GM12878 (cell line): ENCODE data around the gene NOVA1. TPM values are rescaled to one million over a fixed set of nuclear protein-coding genes. Genes with fewer than 3 reads are reported as not detected.

ENCODE experiments used
- ATAC-seq: fragments of 200-7000 bp; cut with Tn5 transposase; 3 replicates; pipeline ENCODE4 v1.9.1; 2020; ENCODE audit warnings: mild to moderate bottlenecking, moderate library complexity
- BruUV-seq: library from RNA; stranded (reverse); fragments of 400-500 nt; replicated peaks from 2 replicates; lab custom pipeline; 2021; lab: Mats Ljungman, UMichigan
- CTCF ChIA-PET: fragments of 300-600 bp; sonication (Branson Sonifier 250); formaldehyde crosslinking; extraction: SDS; loops from one replicate; lab custom pipeline; 2021; ENCODE audit warnings: inconsistent platforms; lab: Yijun Ruan, JAX
- POLR2A ChIA-PET: fragments of 350-600 bp; formaldehyde crosslinking; extraction: SDS; loops from one replicate; lab custom pipeline; 2021; ENCODE audit warnings: inconsistent platforms; lab: Charles Lee
- RAD21 ChIA-PET: fragments of 300-600 bp; sonication (Branson Sonifier 250); formaldehyde crosslinking; loops from one replicate; lab custom pipeline; 2023; ENCODE audit warnings: antibody characterized with exemption; ENCODE audit not compliant: unreplicated experiment; lab: Charles Lee
- SMC1A ChIA-PET: fragments of 300-600 bp; sonication (Branson Sonifier 250); formaldehyde crosslinking; loops from one replicate; lab custom pipeline; 2023; ENCODE audit not compliant: unreplicated experiment, uncharacterized antibody; lab: Charles Lee
- DNase-seq: peaks from one replicate; pipeline ENCODE4 v3.0.0-alpha.2; 2011; ENCODE audit warnings: low read depth, low spot score
- FAIRE-seq: peaks from 3 replicates; lab custom pipeline; 2011; peaks lifted over from hg19 to GRCh38; lab: Jason Lieb, UNC
- H2AFZ ChIP-seq: 2 replicates; pipeline ENCODE4 v1.6.0; 2011; ENCODE audit warnings: low read depth, low read length, control low read depth; ENCODE audit not compliant: control insufficient read depth
- H3K27ac ChIP-seq: 2 replicates; pipeline ENCODE4 v1.5.1; 2011; ENCODE audit warnings: control low read depth; ENCODE audit not compliant: control insufficient read depth, insufficient read depth
- H3K27me3 ChIP-seq, 2 experiments: replicated peaks in 1 of 2; 2 replicates each; pipeline versions ENCODE4 v1.6.0 to v1.6.1; 2011; ENCODE audit warnings: low read length in 1 of 2; ENCODE audit not compliant: control insufficient read depth in 2 of 2, insufficient read depth in 2 of 2
- H3K36me3 ChIP-seq, 2 experiments: 2 replicates each; pipeline ENCODE4 v1.5.1; 2011; ENCODE audit warnings: low read length in 1 of 2; ENCODE audit not compliant: control insufficient read depth in 2 of 2, insufficient read depth in 2 of 2
- H3K4me1 ChIP-seq: 2 replicates; pipeline ENCODE4 v1.6.1; 2011; ENCODE audit warnings: mild to moderate bottlenecking, low read length, moderate library complexity, mixed read lengths; ENCODE audit not compliant: control insufficient read depth, insufficient read depth
- H3K4me2 ChIP-seq: 2 replicates; pipeline ENCODE4 v1.6.0; 2011; ENCODE audit warnings: control low read depth; ENCODE audit not compliant: control insufficient read depth, insufficient read depth
- H3K4me3 ChIP-seq: fragments of 200-600 bp; sonication (generic); 2 replicates; pipeline ENCODE4 v1.5.1; 2016
- H3K79me2 ChIP-seq: 2 replicates; pipeline ENCODE4 v1.6.0; 2011; ENCODE audit warnings: low read length; ENCODE audit not compliant: control insufficient read depth, insufficient read depth
- H3K9ac ChIP-seq: 2 replicates; pipeline ENCODE4 v1.8.0; 2011; ENCODE audit warnings: low read length, control low read depth, mixed read lengths; ENCODE audit not compliant: control insufficient read depth, insufficient read depth
- H3K9me3 ChIP-seq: replicated peaks from 3 replicates; pipeline ENCODE4 v1.5.1; 2011; ENCODE audit warnings: mild to moderate bottlenecking, low read length; ENCODE audit not compliant: control insufficient read depth, insufficient read depth
- H4K20me1 ChIP-seq: 2 replicates; pipeline ENCODE4 v1.6.0; 2011; ENCODE audit not compliant: control insufficient read depth, insufficient read depth
- CHD1 ChIP-seq: IDR thresholded peaks from 2 replicates; pipeline ENCODE4 v1.6.1; 2012; ENCODE audit warnings: low read depth, low read length, improper control_type of control experiment
- EED ChIP-seq: sonication (generic); IDR thresholded peaks from 2 replicates; pipeline ENCODE4 v1.6.1; 2016; ENCODE audit warnings: antibody characterized with exemption, low read depth
- GATAD2B ChIP-seq: fragments of 450-650 bp; conservative IDR thresholded peaks from 2 replicates; pipeline ENCODE4 v1.6.1; 2017; ENCODE audit warnings: low read depth, mild to moderate bottlenecking, moderate library complexity
- IRF5 ChIP-seq: fragments of 450-650 bp; IDR thresholded peaks from 2 replicates; pipeline ENCODE4 v1.6.1; 2017; ENCODE audit warnings: borderline replicate concordance
- JUNB ChIP-seq: IDR thresholded peaks from 2 replicates; pipeline ENCODE4 v1.6.1; 2016; ENCODE audit warnings: antibody characterized with exemption, mild to moderate bottlenecking
- NKRF ChIP-seq: fragments of 450-650 bp; conservative IDR thresholded peaks from 2 replicates; pipeline ENCODE4 v1.6.1; 2017; ENCODE audit warnings: mild to moderate bottlenecking, moderate library complexity
- PKNOX1 ChIP-seq: fragments of 450-650 bp; IDR thresholded peaks from 2 replicates; pipeline ENCODE4 v1.6.1; 2016; ENCODE audit warnings: mild to moderate bottlenecking
- POU2F2 ChIP-seq: IDR thresholded peaks from 3 replicates; pipeline ENCODE4 v1.6.1; 2011; ENCODE audit warnings: low read depth, mild to moderate bottlenecking, low read length, borderline replicate concordance
- SMAD1 ChIP-seq: fragments of 450-650 bp; IDR thresholded peaks from 2 replicates; pipeline ENCODE4 v1.6.1; 2018; ENCODE audit warnings: mild to moderate bottlenecking, low read depth; ENCODE audit not compliant: partially characterized antibody
- WGBS: methylation state at CpG from one replicate; pipeline ENCODE4 v1.1.6; 2016; ENCODE audit warnings: low lambda C conversion rate; ENCODE audit not compliant: insufficient replicate concordance, insufficient coverage; ENCODE audit errors: missing lambda C conversion rate; 5-methylcytosine and 5-hydroxymethylcytosine counted together
- in situ Hi-C: fragments of 300-500 bp; cut with MboI; formaldehyde crosslinking; loops from 9 replicates; pipeline ENCODE4 v1.14.3; 2018; ENCODE audit warnings: mixed read lengths
- intact Hi-C: fragments of 100-400 bp; cut with micrococcal nuclease; formaldehyde crosslinking; loops from one replicate; pipeline ENCODE4 v1.14.2; 2022; ENCODE audit not compliant: unreplicated experiment
- polyA plus RNA-seq, 11 experiments: library from polyadenylated mRNA; depleted of rRNA in 4 of 11; unstranded in 6 of 11; stranded (reverse) in 5 of 11; fragments of >200 nt; fragmentation: Nextera tagmentation in 4 of 11; fragmentation: Illumina TruSeq in 1 of 11; extraction: Ambion mirVana in 4 of 11; extraction: Trizol in 1 of 11; gene quantifications; 1 replicate in 1 of 11; 2 replicates in 10 of 11; pipeline versions ENCODE4 v1.2.1 to v1.2.3, GENCODE V29; 2011 to 2016; ENCODE audit warnings: inconsistent platforms in 2 of 11, missing spikeins in 2 of 11, low read depth in 1 of 11
- total RNA-seq, 4 experiments: library from RNA; depleted of rRNA in 3 of 4; stranded (reverse); fragments of >200 nt in 3 of 4; fragmentation: Illumina TruSeq in 1 of 4; extraction: Trizol in 1 of 4; gene quantifications; 2 replicates each; pipeline versions ENCODE4 v1.2.1 to v1.2.3, GENCODE V29; 2013 to 2021
- TF ChIP-seq, protein P1 (sequence below): IDR thresholded peaks from 2 replicates; pipeline ENCODE4 v1.6.1; 2011; ENCODE audit warnings: low read depth, low read length, improper control_type of control experiment, borderline replicate concordance
- TF ChIP-seq, protein P2 (sequence below): fragments of 450-650 bp; IDR thresholded peaks from 2 replicates; pipeline ENCODE4 v1.6.1; 2016; ENCODE audit warnings: mild to moderate bottlenecking, moderate library complexity, borderline replicate concordance
- TF ChIP-seq, protein P3 (sequence below): IDR thresholded peaks from 2 replicates; pipeline ENCODE4 v1.6.1; 2012; ENCODE audit warnings: low read depth, low read length, improper control_type of control experiment

NOVA1 gene
- total and polyA plus RNA-seq, 10 of the 15 experiments (the other 5 are each of a cell fraction or from before 2014, with no cell fraction given) = 0.05 to 0.41 TPM; not detected in 8

- no peaks in the 10 kb centered on the region; the same call in 2 of the 3 replicates for H3K9me3 ChIP-seq
- no peak overlapping the region for H2AFZ ChIP-seq
- no peaks in the 10 kb centered on the region for H4K20me1 ChIP-seq
- no peak overlapping the region for H3K27ac ChIP-seq
- H3K4me1 ChIP-seq = no peaks in the 10 kb centered on the region
- in situ Hi-C loops = no loop called here
- no peak for ATAC-seq
- no peaks in the 10 kb centered on the region for H3K36me3 ChIP-seq
- RAD21 ChIA-PET = no interaction called here
- H3K9ac ChIP-seq = no peak overlapping the region
- POLR2A ChIA-PET = no interaction called here
- no peak for DNase-seq
- no peak for FAIRE-seq
- no peaks in the 10 kb centered on the region for H3K27me3 ChIP-seq
- H3K4me3 ChIP-seq = no peak overlapping the region
- 59% methylated on average over 21 of the region's 21 CpGs for WGBS
- CTCF ChIA-PET = no interaction called here
- BruUV-seq = no TSS peak
- no peak overlapping the region for H3K4me2 ChIP-seq
- SMC1A ChIA-PET = no interaction called here
- intact Hi-C loops = no loop called here
- H3K79me2 ChIP-seq = no peaks in the 10 kb centered on the region
- TF ChIP-seq POU2F2 (no peak), SMAD1 (no peak), EED (no peak), CHD1 (no peak), JUNB (no peak), IRF5 (no peak), NKRF (no peak), GATAD2B (no peak), PKNOX1 (no peak)
- TF ChIP-seq, protein P1, sequence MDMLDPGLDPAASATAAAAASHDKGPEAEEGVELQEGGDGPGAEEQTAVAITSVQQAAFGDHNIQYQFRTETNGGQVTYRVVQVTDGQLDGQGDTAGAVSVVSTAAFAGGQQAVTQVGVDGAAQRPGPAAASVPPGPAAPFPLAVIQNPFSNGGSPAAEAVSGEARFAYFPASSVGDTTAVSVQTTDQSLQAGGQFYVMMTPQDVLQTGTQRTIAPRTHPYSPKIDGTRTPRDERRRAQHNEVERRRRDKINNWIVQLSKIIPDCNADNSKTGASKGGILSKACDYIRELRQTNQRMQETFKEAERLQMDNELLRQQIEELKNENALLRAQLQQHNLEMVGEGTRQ = no peak
- TF ChIP-seq, protein P2, sequence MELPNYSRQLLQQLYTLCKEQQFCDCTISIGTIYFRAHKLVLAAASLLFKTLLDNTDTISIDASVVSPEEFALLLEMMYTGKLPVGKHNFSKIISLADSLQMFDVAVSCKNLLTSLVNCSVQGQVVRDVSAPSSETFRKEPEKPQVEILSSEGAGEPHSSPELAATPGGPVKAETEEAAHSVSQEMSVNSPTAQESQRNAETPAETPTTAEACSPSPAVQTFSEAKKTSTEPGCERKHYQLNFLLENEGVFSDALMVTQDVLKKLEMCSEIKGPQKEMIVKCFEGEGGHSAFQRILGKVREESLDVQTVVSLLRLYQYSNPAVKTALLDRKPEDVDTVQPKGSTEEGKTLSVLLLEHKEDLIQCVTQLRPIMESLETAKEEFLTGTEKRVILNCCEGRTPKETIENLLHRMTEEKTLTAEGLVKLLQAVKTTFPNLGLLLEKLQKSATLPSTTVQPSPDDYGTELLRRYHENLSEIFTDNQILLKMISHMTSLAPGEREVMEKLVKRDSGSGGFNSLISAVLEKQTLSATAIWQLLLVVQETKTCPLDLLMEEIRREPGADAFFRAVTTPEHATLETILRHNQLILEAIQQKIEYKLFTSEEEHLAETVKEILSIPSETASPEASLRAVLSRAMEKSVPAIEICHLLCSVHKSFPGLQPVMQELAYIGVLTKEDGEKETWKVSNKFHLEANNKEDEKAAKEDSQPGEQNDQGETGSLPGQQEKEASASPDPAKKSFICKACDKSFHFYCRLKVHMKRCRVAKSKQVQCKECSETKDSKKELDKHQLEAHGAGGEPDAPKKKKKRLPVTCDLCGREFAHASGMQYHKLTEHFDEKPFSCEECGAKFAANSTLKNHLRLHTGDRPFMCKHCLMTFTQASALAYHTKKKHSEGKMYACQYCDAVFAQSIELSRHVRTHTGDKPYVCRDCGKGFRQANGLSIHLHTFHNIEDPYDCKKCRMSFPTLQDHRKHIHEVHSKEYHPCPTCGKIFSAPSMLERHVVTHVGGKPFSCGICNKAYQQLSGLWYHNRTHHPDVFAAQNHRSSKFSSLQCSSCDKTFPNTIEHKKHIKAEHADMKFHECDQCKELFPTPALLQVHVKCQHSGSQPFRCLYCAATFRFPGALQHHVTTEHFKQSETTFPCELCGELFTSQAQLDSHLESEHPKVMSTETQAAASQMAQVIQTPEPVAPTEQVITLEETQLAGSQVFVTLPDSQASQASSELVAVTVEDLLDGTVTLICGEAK = no peak
- TF ChIP-seq, protein P3, sequence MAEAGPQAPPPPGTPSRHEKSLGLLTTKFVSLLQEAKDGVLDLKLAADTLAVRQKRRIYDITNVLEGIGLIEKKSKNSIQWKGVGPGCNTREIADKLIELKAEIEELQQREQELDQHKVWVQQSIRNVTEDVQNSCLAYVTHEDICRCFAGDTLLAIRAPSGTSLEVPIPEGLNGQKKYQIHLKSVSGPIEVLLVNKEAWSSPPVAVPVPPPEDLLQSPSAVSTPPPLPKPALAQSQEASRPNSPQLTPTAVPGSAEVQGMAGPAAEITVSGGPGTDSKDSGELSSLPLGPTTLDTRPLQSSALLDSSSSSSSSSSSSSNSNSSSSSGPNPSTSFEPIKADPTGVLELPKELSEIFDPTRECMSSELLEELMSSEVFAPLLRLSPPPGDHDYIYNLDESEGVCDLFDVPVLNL = no peak
Measured at GRCh38 chr14:26596543-26597061, 1.2 kb downstream of the NOVA1 start.
